G401 (cell line): Measurements from ENCODE around the gene SYT13. TPM values are rescaled to one million over a fixed set of nuclear protein-coding genes. Genes with fewer than 3 reads are reported as not detected.
A peak's percentile ranks its signal among the peaks of the same experiment; 100 is the strongest.

ENCODE experiments used
- DNase-seq: peaks from one replicate; pipeline ENCODE4 v3.0.0-alpha.2; 2015; ENCODE audit warnings: low spot score
- in situ Hi-C: cut with HindIII; loops from 2 replicates; pipeline ENCODE4 v1.10.0; 2016; ENCODE audit warnings: low sequenced_read_pairs, mixed read lengths
- total RNA-seq: library from RNA; depleted of rRNA; stranded (reverse); fragments of >200 nt; shearing (Covaris generic); gene quantifications from 2 replicates; pipeline ENCODE4 v1.2.3, GENCODE V29; 2014

The SYT13 gene
- total RNA-seq, 1 experiment from 2014 or later, result not detected

- in situ Hi-C loops, result no loop called here
- no peak for DNase-seq
Observed at GRCh38 chr11:45282081-45282480, 4.1 kb downstream of the SYT13 start.

- in situ Hi-C loops, result no loop called here
- DNase-seq, result no peak
Observed at GRCh38 chr11:45280449-45280848, 5.7 kb downstream of the SYT13 start.

GRCh38 chr11:45279645-45280044 is 6.5 kb downstream of the SYT13 start:
- no peak for DNase-seq
- in situ Hi-C loops, result no loop called here

- DNase-seq, result no peak
- in situ Hi-C loops, result no loop called here
Observed at GRCh38 chr11:45278714-45279113, 7.4 kb downstream of the SYT13 start.

- in situ Hi-C loops, result no loop called here
- DNase-seq, result no peak
Observed at GRCh38 chr11:45275828-45276227, 10.3 kb downstream of the SYT13 start.

GRCh38 chr11:45274206-45274605 is 11.9 kb downstream of the SYT13 start:
- no peak for DNase-seq
- in situ Hi-C loops, result no loop called here

- no peak for DNase-seq
- in situ Hi-C loops, result no loop called here
Observed at GRCh38 chr11:45273509-45273908, 12.6 kb downstream of the SYT13 start.

GRCh38 chr11:45272701-45273100 is 13.4 kb downstream of the SYT13 start:
- in situ Hi-C loops, result no loop called here
- DNase-seq, result no peak

- DNase-seq, result no peak
- in situ Hi-C loops, result no loop called here
Observed at GRCh38 chr11:45270946-45271716, 15.0 kb downstream of the SYT13 start.

- in situ Hi-C loops, result no loop called here
- no peak for DNase-seq
Observed at GRCh38 chr11:45269678-45270077, 16.5 kb downstream of the SYT13 start.

- in situ Hi-C loops, result no loop called here
- DNase-seq, result peak; percentile 29
Observed at GRCh38 chr11:45267652-45268299, 18.4 kb downstream of the SYT13 start.

GRCh38 chr11:45267052-45267451 is 19.1 kb downstream of the SYT13 start:
- no peak for DNase-seq
- in situ Hi-C loops, result no loop called here

- DNase-seq, result no peak
- in situ Hi-C loops, result no loop called here
Observed at GRCh38 chr11:45266676-45267020, 19.5 kb downstream of the SYT13 start.

GRCh38 chr11:45265969-45266675 is 20.0 kb downstream of the SYT13 start:
- no peak for DNase-seq
- in situ Hi-C loops, result no loop called here

- no peak for DNase-seq
Observed at GRCh38 chr11:45264839-45265515, 21.2 kb downstream of the SYT13 start.

GRCh38 chr11:45263773-45264172 is 22.4 kb downstream of the SYT13 start:
- DNase-seq, result no peak
- in situ Hi-C loops, result no loop called here

More at GRCh38 chr11:45264839-45265515, 21.2 kb downstream of the SYT13 start:
- in situ Hi-C loops, result no loop called here

GRCh38 chr11:45262900-45263299 is 23.2 kb downstream of the SYT13 start:
- peak; percentile 39 for DNase-seq
- in situ Hi-C loops, result no loop called here

- in situ Hi-C loops, result no loop called here
- DNase-seq, result no peak
Observed at GRCh38 chr11:45260071-45260470, 26.1 kb downstream of the SYT13 start.

- DNase-seq, result peak; percentile 80
- in situ Hi-C loops, result no loop called here
Observed at GRCh38 chr11:45259592-45259991, 26.5 kb downstream of the SYT13 start.
